HL-60 (cell line): ENCODE data around the gene HNRNPA3.
"Not testable (repeated sequence)": the region's sequence is repeated elsewhere in the genome, so short reads cannot be mapped to it uniquely, and the experiment has no call there.

Source experiments
- DNase-seq, 2 experiments: peaks; one replicate each; pipeline ENCODE4 v3.0.0-alpha.2; 2010 to 2020; ENCODE audit warnings: low read depth in 1 of 2, low spot score in 1 of 2
- H3K27ac ChIP-seq: fragments of 250-450 bp; sonication (Bioruptor Pico); replicated peaks from 2 replicates; pipeline ENCODE4 v1.5.1; 2020; ENCODE audit warnings: mild to moderate bottlenecking, moderate library complexity
- H3K27me3 ChIP-seq: fragments of 250-450 bp; sonication (Bioruptor Pico); 2 replicates; pipeline ENCODE4 v1.5.1; 2021; ENCODE audit warnings: mild to moderate bottlenecking, moderate library complexity; ENCODE audit not compliant: insufficient read depth, poor library complexity, severe bottlenecking
- H3K4me3 ChIP-seq: replicated peaks from 2 replicates; pipeline ENCODE4 v1.5.1; 2011; ENCODE audit warnings: mild to moderate bottlenecking, control low read depth, low read length; ENCODE audit not compliant: insufficient read depth
- CTCF ChIP-seq: IDR thresholded peaks from one replicate; pipeline ENCODE4 v1.5.1; 2011; ENCODE audit warnings: low read length, control low read depth, inconsistent platforms; ENCODE audit not compliant: insufficient read depth
- GABPA ChIP-seq: IDR thresholded peaks from 2 replicates; pipeline ENCODE4 v1.6.1; 2012; ENCODE audit warnings: low read depth
- POLR2AphosphoS5 ChIP-seq: IDR thresholded peaks from 2 replicates; pipeline ENCODE4 v1.6.1; 2012; ENCODE audit warnings: low read depth
- REST ChIP-seq: IDR thresholded peaks from 2 replicates; pipeline ENCODE4 v1.6.1; 2012; ENCODE audit warnings: low read depth; ENCODE audit not compliant: insufficient replicate concordance
- SPI1 ChIP-seq: IDR thresholded peaks from 2 replicates; pipeline ENCODE4 v1.6.1; 2012; ENCODE audit warnings: low read depth, mild to moderate bottlenecking, borderline replicate concordance

The HNRNPA3 gene

GRCh38 chr2:177184606-177185005, 28.0 kb upstream of the HNRNPA3 start:
- TF ChIP-seq CTCF (no peak), GABPA (no peak), POLR2AphosphoS5 (no peak), SPI1 (no peak), REST (no peak)
- no peak overlapping the region for H3K27ac ChIP-seq
- DNase-seq: no peak

GRCh38 chr2:177186038-177186437, 26.6 kb upstream of the HNRNPA3 start:
- not testable (repeated sequence) for DNase-seq, H3K27me3 ChIP-seq, H3K4me3 ChIP-seq, H3K27ac ChIP-seq

More at GRCh38 chr2:177184606-177185005, 28.0 kb upstream of the HNRNPA3 start:
- Histone ChIP-seq H3K27me3 (no peaks in the 10 kb centered on the region), H3K4me3 (no peak overlapping the region)

GRCh38 chr2:177187631-177188312, 24.8 kb upstream of the HNRNPA3 start:
- no peak overlapping the region for H3K27ac ChIP-seq
- no peak overlapping the region for H3K4me3 ChIP-seq
- no peak for DNase-seq
- no peaks in the 10 kb centered on the region for H3K27me3 ChIP-seq
- TF ChIP-seq GABPA (no peak), POLR2AphosphoS5 (no peak)

GRCh38 chr2:177188482-177189469, 23.8 kb upstream of the HNRNPA3 start:
- DNase-seq: no peak

More at GRCh38 chr2:177188482-177189469, 23.8 kb upstream of the HNRNPA3 start:
- TF ChIP-seq SPI1 (no peak), GABPA (no peak), POLR2AphosphoS5 (no peak), CTCF (no peak), REST (no peak)
- Histone ChIP-seq H3K4me3 (no peak overlapping the region), H3K27me3 (no peaks in the 10 kb centered on the region), H3K27ac (no peak overlapping the region)
